Measurements from ENCODE around the gene STIM2. TPM values are rescaled to one million over a fixed set of nuclear protein-coding genes. Genes with fewer than 3 reads are reported as not detected.

STIM2 gene
- total and polyA plus RNA-seq, 10 of the 15 experiments (the other 5 are each of a cell fraction or from before 2014, with no cell fraction given): 4.7 to 41.5 (median 16.9) TPM

DNA sequence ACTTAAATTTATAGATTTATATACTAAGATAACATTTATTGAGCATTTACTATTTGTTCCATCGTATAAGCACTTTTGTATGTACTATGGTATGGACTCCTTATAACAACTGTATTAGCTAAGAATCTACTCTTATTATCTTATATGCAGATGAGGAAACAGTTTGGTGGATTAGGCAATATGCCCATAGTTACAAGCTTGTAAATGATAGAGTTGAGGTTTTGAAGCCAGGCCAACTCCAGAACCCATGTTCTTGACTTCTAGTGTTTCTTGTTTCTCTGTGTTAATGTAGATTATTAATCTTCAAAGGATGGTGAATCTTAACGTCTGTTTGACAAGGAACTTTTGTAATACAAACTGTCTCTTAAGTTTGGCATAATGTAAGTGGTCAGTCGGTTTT, 71.3 kb downstream of the STIM2 start (continued):
- TF ChIP-seq, protein P1, sequence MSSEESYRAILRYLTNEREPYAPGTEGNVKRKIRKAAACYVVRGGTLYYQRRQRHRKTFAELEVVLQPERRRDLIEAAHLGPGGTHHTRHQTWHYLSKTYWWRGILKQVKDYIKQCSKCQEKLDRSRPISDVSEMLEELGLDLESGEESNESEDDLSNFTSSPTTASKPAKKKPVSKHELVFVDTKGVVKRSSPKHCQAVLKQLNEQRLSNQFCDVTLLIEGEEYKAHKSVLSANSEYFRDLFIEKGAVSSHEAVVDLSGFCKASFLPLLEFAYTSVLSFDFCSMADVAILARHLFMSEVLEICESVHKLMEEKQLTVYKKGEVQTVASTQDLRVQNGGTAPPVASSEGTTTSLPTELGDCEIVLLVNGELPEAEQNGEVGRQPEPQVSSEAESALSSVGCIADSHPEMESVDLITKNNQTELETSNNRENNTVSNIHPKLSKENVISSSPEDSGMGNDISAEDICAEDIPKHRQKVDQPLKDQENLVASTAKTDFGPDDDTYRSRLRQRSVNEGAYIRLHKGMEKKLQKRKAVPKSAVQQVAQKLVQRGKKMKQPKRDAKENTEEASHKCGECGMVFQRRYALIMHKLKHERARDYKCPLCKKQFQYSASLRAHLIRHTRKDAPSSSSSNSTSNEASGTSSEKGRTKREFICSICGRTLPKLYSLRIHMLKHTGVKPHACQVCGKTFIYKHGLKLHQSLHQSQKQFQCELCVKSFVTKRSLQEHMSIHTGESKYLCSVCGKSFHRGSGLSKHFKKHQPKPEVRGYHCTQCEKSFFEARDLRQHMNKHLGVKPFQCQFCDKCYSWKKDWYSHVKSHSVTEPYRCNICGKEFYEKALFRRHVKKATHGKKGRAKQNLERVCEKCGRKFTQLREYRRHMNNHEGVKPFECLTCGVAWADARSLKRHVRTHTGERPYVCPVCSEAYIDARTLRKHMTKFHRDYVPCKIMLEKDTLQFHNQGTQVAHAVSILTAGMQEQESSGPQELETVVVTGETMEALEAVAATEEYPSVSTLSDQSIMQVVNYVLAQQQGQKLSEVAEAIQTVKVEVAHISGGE (CRISPR knock-in tag; IDR thresholded peaks at IDR 0.05): no peak
- no peak for TF ChIP-seq USF1 (IDR thresholded peaks at IDR 0.05; ENCODE audit: borderline replicate concordance, extremely low read length, insufficient read depth, low read depth, low read length)
- no peak for TF ChIP-seq CREB1 (IDR thresholded peaks at IDR 0.05; ENCODE audit: low read depth)

GRCh38 chr4:26935397-26935796, 74.8 kb downstream of the STIM2 start:
- Histone ChIP-seq H3K4me3 (no peak overlapping the region), H3K9me3 (replicated peaks; ENCODE audit: control insufficient read depth, insufficient read depth, low read length) (no peaks in the 10 kb centered on the region), H3K4me1 (ENCODE audit: control insufficient read depth, insufficient read depth, low read length) (peaks cover 4% of the 10 kb centered on the region; the same call in 1 of the 2 replicates), H3K36me3 (ENCODE audit: control insufficient read depth in 2 of 2, insufficient read depth in 2 of 2, low read length in 1 of 2) (no peaks in the 10 kb centered on the region), H3K27me3 (replicated peaks in 1 of 2; ENCODE audit: control insufficient read depth in 2 of 2, insufficient read depth in 2 of 2, low read length in 1 of 2) (no peaks in the 10 kb centered on the region), H3K27ac (ENCODE audit: control insufficient read depth, insufficient read depth) (no peak overlapping the region), H3K9ac (ENCODE audit: control insufficient read depth, insufficient read depth, low read length) (no peak overlapping the region), H2AFZ (ENCODE audit: control insufficient read depth, low read depth, low read length) (no peak overlapping the region), H4K20me1 (ENCODE audit: control insufficient read depth, insufficient read depth) (no peaks in the 10 kb centered on the region), H3K4me2 (ENCODE audit: control insufficient read depth, insufficient read depth) (no peak overlapping the region), H3K79me2 (ENCODE audit: control insufficient read depth, insufficient read depth, low read length) (no peaks in the 10 kb centered on the region)
- ChIA-PET POLR2A (interaction anchor here (0.7 kb wide), 1 partner anchor 305 kb away, joined by 10 read pairs; no protein-coding TSS in a partner anchor), RAD21 (ENCODE audit: unreplicated experiment) (interaction anchor here (0.7 to 1.6 kb wide), 3 partner anchors 14 to 582 kb away, joined by 3 read pairs; no protein-coding TSS in a partner anchor), CTCF (interaction anchor here (1.2 kb wide), 1 partner anchor 59 kb away, joined by 3 read pairs; no protein-coding TSS in a partner anchor), SMC1A (ENCODE audit: uncharacterized antibody, unreplicated experiment) (interaction anchor here (0.5 to 1.6 kb wide), 3 partner anchors 16 to 49 kb away, joined by 3 to 5 read pairs (median 3); no protein-coding TSS in a partner anchor)
- intact Hi-C loops (cut with micrococcal nuclease; ENCODE audit: unreplicated experiment) (no loop called here), in situ Hi-C loops (cut with MboI) (no loop called here)
- BruUV-seq (replicated peaks): no TSS peak
- DNase-seq (ENCODE audit: low read depth, low spot score) (no peak), ATAC-seq (no peak), FAIRE-seq (no peak)
- WGBS (ENCODE audit: insufficient coverage, insufficient replicate concordance, low lambda C conversion rate, missing lambda C conversion rate): 40% methylated on average over 1 of the region's 1 CpG
- TF ChIP-seq, protein P2, sequence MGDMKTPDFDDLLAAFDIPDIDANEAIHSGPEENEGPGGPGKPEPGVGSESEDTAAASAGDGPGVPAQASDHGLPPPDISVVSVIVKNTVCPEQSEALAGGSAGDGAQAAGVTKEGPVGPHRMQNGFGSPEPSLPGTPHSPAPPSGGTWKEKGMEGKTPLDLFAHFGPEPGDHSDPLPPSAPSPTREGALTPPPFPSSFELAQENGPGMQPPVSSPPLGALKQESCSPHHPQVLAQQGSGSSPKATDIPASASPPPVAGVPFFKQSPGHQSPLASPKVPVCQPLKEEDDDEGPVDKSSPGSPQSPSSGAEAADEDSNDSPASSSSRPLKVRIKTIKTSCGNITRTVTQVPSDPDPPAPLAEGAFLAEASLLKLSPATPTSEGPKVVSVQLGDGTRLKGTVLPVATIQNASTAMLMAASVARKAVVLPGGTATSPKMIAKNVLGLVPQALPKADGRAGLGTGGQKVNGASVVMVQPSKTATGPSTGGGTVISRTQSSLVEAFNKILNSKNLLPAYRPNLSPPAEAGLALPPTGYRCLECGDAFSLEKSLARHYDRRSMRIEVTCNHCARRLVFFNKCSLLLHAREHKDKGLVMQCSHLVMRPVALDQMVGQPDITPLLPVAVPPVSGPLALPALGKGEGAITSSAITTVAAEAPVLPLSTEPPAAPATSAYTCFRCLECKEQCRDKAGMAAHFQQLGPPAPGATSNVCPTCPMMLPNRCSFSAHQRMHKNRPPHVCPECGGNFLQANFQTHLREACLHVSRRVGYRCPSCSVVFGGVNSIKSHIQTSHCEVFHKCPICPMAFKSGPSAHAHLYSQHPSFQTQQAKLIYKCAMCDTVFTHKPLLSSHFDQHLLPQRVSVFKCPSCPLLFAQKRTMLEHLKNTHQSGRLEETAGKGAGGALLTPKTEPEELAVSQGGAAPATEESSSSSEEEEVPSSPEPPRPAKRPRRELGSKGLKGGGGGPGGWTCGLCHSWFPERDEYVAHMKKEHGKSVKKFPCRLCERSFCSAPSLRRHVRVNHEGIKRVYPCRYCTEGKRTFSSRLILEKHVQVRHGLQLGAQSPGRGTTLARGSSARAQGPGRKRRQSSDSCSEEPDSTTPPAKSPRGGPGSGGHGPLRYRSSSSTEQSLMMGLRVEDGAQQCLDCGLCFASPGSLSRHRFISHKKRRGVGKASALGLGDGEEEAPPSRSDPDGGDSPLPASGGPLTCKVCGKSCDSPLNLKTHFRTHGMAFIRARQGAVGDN (IDR thresholded peaks at IDR 0.05): no peak
- TF ChIP-seq ZNF207 (IDR thresholded peaks at IDR 0.05; ENCODE audit: borderline replicate concordance) (no peak), USF2 (IDR thresholded peaks at IDR 0.05; ENCODE audit: borderline replicate concordance, low read depth, low read length) (no peak), BCL3 (IDR thresholded peaks at IDR 0.05; ENCODE audit: borderline replicate concordance, insufficient read depth, low read depth, low read length, poor library complexity, severe bottlenecking) (no peak), ETV6 (conservative IDR thresholded peaks at IDR 0.05 in 1 of 2, IDR thresholded peaks at IDR 0.05 in 1 of 2; ENCODE audit: borderline replicate concordance in 1 of 2, low read depth in 1 of 2) (no peak)

All from GM12878 (cell line).